Suprapubic skin (tissue), 4 donors: Measurements from ENCODE around the gene CCL16. TPM values are rescaled to one million over a fixed set of nuclear protein-coding genes. Genes with fewer than 3 reads are reported as not detected.
A peak's percentile ranks its signal among the peaks of the same experiment; 100 is the strongest.

ENCODE experiments used
- DNase-seq, 2 donors: peaks; one replicate each; pipeline ENCODE4 v3.0.0-alpha.2; 2019; ENCODE audit warnings: low spot score in 2 of 2
- H3K27ac ChIP-seq: fragments of 200-600 bp; sonication (generic); one replicate; pipeline ENCODE4 v1.5.1; 2019
- H3K27me3 ChIP-seq: fragments of 200-600 bp; sonication (generic); one replicate; pipeline ENCODE4 v1.5.1; 2019
- H3K36me3 ChIP-seq: fragments of 200-600 bp; sonication (generic); one replicate; pipeline ENCODE4 v1.5.1; 2019
- H3K4me1 ChIP-seq: fragments of 200-600 bp; sonication (generic); one replicate; pipeline ENCODE4 v1.5.1; 2019
- H3K4me3 ChIP-seq: fragments of 200-600 bp; sonication (generic); one replicate; pipeline ENCODE4 v1.5.1; 2019; ENCODE audit warnings: mild to moderate bottlenecking
- H3K9me3 ChIP-seq: fragments of 200-600 bp; sonication (generic); one replicate; pipeline ENCODE4 v1.5.1; 2019
- EP300 ChIP-seq: sonication (generic); formaldehyde crosslinking; IDR thresholded peaks from one replicate; pipeline ENCODE4 v1.6.1; 2017; ENCODE audit warnings: antibody characterized with exemption
- POLR2A ChIP-seq, 2 donors: fragments of 450-650 bp; IDR thresholded peaks; one replicate each; pipeline ENCODE4 v1.6.1; 2017; ENCODE audit warnings: antibody characterized with exemption in 2 of 2, mild to moderate bottlenecking in 2 of 2, moderate library complexity in 2 of 2
- POLR2AphosphoS5 ChIP-seq, 3 donors: sonication (generic); formaldehyde crosslinking; IDR thresholded peaks; one replicate each; pipeline ENCODE4 v1.6.1; 2017; ENCODE audit warnings: antibody characterized with exemption in 3 of 3
- WGBS: methylation state at CpG from one replicate; pipeline ENCODE4 v1.1.5; 2018; 5-methylcytosine and 5-hydroxymethylcytosine counted together
- total RNA-seq, 4 donors: library from RNA; depleted of rRNA; stranded (reverse); fragments of >200 nt; gene quantifications; one replicate each; pipeline ENCODE4 v1.1.0, GENCODE V29; 2016
- TF ChIP-seq, protein P1 (sequence below), 2 donors: fragments of 200-600 bp in 1 of 2; fragments of 450-650 bp in 1 of 2; sonication (generic) in 1 of 2; IDR thresholded peaks; one replicate each; pipeline ENCODE4 v1.5.1; 2016 to 2019; ENCODE audit warnings: antibody characterized with exemption in 2 of 2, mild to moderate bottlenecking in 1 of 2, moderate library complexity in 1 of 2

The CCL16 gene
- total RNA-seq, 4 donors from 2014 or later: not detected

DNA sequence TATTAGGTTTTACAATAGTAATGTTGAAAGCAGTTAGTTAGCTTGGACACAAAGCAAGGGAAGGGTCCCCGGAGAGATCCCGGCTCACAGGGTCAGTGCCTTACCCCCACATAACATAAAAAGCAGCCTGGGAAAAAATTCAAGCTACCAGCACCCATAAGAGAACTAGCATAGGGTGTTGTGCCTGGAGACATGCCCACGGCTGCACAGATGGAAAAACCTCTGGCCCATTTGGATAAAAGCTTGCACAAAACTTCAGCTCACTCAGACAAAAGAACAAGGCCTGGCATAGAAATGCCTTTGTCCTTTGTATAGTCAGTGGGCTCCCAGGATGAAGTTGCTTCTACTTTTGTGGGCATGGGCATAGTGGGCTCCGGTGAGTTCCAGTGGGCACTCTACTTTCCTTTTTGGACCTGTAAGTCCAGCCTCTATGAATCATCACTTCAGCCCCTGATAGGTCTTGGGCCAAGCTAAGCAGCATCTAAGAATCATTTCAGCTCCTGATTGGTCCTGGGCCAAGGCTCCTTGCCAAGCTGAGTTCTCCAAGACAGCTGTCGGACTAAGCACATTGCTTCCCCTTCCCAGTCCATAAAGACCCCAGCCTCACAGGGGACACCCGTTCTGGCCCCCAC, 49.4 kb downstream of the CCL16 start:
- TF ChIP-seq, protein P1, sequence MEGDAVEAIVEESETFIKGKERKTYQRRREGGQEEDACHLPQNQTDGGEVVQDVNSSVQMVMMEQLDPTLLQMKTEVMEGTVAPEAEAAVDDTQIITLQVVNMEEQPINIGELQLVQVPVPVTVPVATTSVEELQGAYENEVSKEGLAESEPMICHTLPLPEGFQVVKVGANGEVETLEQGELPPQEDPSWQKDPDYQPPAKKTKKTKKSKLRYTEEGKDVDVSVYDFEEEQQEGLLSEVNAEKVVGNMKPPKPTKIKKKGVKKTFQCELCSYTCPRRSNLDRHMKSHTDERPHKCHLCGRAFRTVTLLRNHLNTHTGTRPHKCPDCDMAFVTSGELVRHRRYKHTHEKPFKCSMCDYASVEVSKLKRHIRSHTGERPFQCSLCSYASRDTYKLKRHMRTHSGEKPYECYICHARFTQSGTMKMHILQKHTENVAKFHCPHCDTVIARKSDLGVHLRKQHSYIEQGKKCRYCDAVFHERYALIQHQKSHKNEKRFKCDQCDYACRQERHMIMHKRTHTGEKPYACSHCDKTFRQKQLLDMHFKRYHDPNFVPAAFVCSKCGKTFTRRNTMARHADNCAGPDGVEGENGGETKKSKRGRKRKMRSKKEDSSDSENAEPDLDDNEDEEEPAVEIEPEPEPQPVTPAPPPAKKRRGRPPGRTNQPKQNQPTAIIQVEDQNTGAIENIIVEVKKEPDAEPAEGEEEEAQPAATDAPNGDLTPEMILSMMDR (IDR thresholded peaks at IDR 0.05): no peak
- TF ChIP-seq EP300 (no peak), POLR2A (IDR thresholded peaks at IDR 0.05) (no peak), POLR2AphosphoS5 (IDR thresholded peaks at IDR 0.05) (no peak)
- no peak for DNase-seq
- 81% methylated on average over 6 of the region's 6 CpGs for WGBS
- Histone ChIP-seq H3K36me3 (no peaks in the 10 kb centered on the region), H3K27ac (no peak overlapping the region), H3K4me1 (peaks cover 8% of the 10 kb centered on the region), H3K4me3 (no peak overlapping the region), H3K27me3 (peaks cover 9% of the 10 kb centered on the region), H3K9me3 (no peaks in the 10 kb centered on the region)

DNA sequence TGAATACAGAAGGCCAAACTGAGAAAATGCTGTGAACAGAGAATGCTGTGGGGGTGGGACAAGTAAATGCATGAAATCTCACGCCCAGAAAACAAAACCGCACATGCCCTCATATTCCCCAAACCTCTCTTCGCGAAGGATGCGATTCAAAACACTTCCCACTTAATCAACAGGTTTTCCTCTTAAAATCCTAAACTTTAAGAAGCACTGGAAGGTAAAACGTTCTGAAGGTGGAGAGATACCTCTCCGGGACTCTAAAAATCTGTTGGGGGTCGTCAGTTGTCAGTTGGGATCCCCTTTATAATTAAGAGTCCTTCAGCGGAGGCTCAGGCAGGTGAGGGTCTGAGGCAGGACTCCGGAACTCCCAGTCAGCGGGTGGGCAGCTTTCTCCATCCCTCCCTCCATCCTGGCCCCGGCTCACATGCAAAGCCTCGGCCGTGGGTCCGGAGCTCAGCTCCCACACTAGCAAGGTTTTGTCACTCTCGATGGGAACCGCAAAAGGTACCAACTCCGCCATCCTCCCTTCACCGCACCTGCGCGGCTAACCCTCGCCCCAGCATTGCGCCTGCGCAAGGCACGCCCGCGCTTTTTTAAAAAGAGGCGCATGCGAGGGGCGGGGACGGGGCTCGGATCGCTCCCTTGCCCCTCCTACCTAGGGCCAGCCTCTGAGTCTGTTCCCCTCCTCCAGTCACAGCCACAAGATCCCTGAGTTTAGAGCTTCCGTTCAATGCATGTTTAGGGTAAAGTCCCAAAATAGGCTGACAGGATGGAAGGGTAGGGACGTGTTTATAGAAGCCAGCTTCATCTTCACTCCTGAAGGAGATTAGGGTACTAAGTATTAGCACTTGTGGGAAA, 50.9 kb downstream of the CCL16 start, which contains the start of gene RDM1:
RDM1 (minus strand) TSS at position 563 of the 855 bp plus-strand sequence; CDS start at position 517, 46 bp downstream.
- Histone ChIP-seq H3K9me3 (no peaks in the 10 kb centered on the region), H3K36me3 (no peaks in the 10 kb centered on the region), H3K27ac (no peak within 1 kb of the TSS), H3K4me3 (peak within 1 kb of the TSS; percentile 37), H3K4me1 (peaks cover 8% of the 10 kb centered on the region), H3K27me3 (peaks cover 9% of the 10 kb centered on the region)
- DNase-seq: peak in 1 of 2 donors; percentile 70
- TF ChIP-seq POLR2A (IDR thresholded peaks at IDR 0.05) (no peak), POLR2AphosphoS5 (IDR thresholded peaks at IDR 0.05) (no peak), EP300 (no peak)
- TF ChIP-seq, protein P1 (IDR thresholded peaks at IDR 0.05): no peak
- WGBS: 2% methylated on average over 32 of the region's 35 CpGs

DNA sequence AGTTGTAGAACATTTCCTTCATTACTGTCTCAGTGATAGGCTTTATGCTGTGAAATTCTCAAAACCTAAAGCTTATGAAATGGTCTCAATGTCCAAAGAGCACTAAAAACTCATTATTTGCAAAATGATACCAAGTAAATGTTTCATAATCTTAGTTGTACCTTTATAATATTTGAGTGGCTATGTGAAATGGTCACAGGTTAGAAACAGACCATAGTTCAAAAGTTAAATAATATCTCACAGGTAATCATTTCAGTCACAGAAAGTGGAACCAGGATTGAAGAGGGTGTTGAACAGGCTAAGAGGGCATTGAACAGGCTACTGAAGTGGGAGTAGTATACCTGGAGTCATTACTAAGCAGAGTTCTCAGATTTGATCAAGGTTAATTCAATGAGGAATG, 53.6 kb downstream of the CCL16 start:
- no peak for DNase-seq
- Histone ChIP-seq H3K27ac (no peak overlapping the region), H3K4me3 (no peak overlapping the region), H3K4me1 (peaks cover 8% of the 10 kb centered on the region), H3K36me3 (no peaks in the 10 kb centered on the region), H3K27me3 (peaks cover 9% of the 10 kb centered on the region), H3K9me3 (no peaks in the 10 kb centered on the region)
- TF ChIP-seq POLR2A (IDR thresholded peaks at IDR 0.05) (no peak), EP300 (no peak), POLR2AphosphoS5 (IDR thresholded peaks at IDR 0.05) (no peak)
- TF ChIP-seq, protein P1 (IDR thresholded peaks at IDR 0.05): no peak

Other genes with a start within 250 kb of the CCL16 start
- 1 to 10 TPM in 3 of 4 donors, under 1 TPM in 1; 0.94 to 2.5 (median 1.9) TPM for gene RASL10B, start 249.9 kb downstream of the CCL16 start, total RNA-seq
- under 1 TPM in 2 of 4 donors, not detected in 2; 0.24 to 0.49 TPM for gene GAS2L2, start 228.3 kb downstream of the CCL16 start, total RNA-seq
- not detected for gene C17orf50, start 220.6 kb downstream of the CCL16 start, total RNA-seq
- gene MMP28, start 185.9 kb downstream of the CCL16 start, total RNA-seq: 100 to 1,000 TPM in 2 of 4 donors, 10 to 100 TPM in 2; 76.4 to 109 (median 91.0) TPM
- 100 to 1,000 TPM in 1 of 4 donors, 10 to 100 TPM in 3; 52.0 to 149 (median 58.8) TPM for gene TAF15, start 172.0 kb downstream of the CCL16 start, total RNA-seq
- gene HEATR9, start 112.6 kb downstream of the CCL16 start, total RNA-seq: not detected
- 1 to 10 TPM in 2 of 4 donors, under 1 TPM in 1, not detected in 1; 0.79 to 2.3 (median 1.4) TPM for gene CCL5, start 101.1 kb downstream of the CCL16 start, total RNA-seq
- gene RDM1, start 50.7 kb downstream of the CCL16 start, total RNA-seq: not detected
- not detected for gene LYZL6, start 37.8 kb downstream of the CCL16 start, total RNA-seq
- 10 to 100 TPM in 3 of 4 donors, 1 to 10 TPM in 1; 5.7 to 22.9 (median 17.3) TPM for gene CCL14, start 5.2 kb upstream of the CCL16 start, total RNA-seq
- not detected for gene CCL15, start 20.1 kb upstream of the CCL16 start, total RNA-seq
- 10 to 100 TPM in 1 of 4 donors, not detected in 3; 11.5 TPM for gene CCL23, start 36.5 kb upstream of the CCL16 start, total RNA-seq
- gene CCL18, start 82.8 kb upstream of the CCL16 start, total RNA-seq: 1 to 10 TPM in 1 of 4 donors, not detected in 3; 1.5 TPM
- under 1 TPM in 1 of 4 donors, not detected in 3; 0.79 TPM for gene CCL3, start 108.6 kb upstream of the CCL16 start, total RNA-seq
- under 1 TPM in 1 of 4 donors, not detected in 3; 0.97 TPM for gene CCL4, start 122.3 kb upstream of the CCL16 start, total RNA-seq
- 10 to 100 TPM in 2 of 4 donors, 1 to 10 TPM in 2; 6.1 to 28.3 (median 12.8) TPM for gene TBC1D3B, start 195.1 kb upstream of the CCL16 start, total RNA-seq
- not detected for gene CCL3L1, start 215.3 kb upstream of the CCL16 start, total RNA-seq
- gene CCL4L2, start 229.6 kb upstream of the CCL16 start, total RNA-seq: 1 to 10 TPM in 1 of 4 donors, not detected in 3; 1.5 TPM